RWPE2 (cell line): Measurements from ENCODE around the gene STK32C.

Source experiments
- ATAC-seq: fragments of 200-7000 bp; cut with Tn5 transposase; 3 replicates; pipeline ENCODE4 v1.9.1; 2021; ENCODE audit warnings: low read depth
- DNase-seq: peaks from one replicate; pipeline ENCODE4 v3.0.0-alpha.2; 2020; ENCODE audit warnings: low spot score
- H3K27ac ChIP-seq: fragments of 450-650 bp; 2 replicates; pipeline ENCODE4 v1.5.1; 2017; ENCODE audit warnings: mild to moderate bottlenecking; ENCODE audit not compliant: poor library complexity, severe bottlenecking
- H3K27me3 ChIP-seq: fragments of 250-450 bp; sonication (Bioruptor Pico); 2 replicates; pipeline ENCODE4 v1.5.1; 2021; ENCODE audit warnings: mild to moderate bottlenecking, moderate library complexity; ENCODE audit not compliant: insufficient read depth, poor library complexity, severe bottlenecking
- H3K36me3 ChIP-seq: fragments of 250-450 bp; sonication (Bioruptor Pico); 2 replicates; pipeline ENCODE4 v1.5.1; 2020; ENCODE audit warnings: low read depth, mild to moderate bottlenecking, moderate library complexity
- H3K4me1 ChIP-seq: fragments of 250-450 bp; sonication (Bioruptor Pico); 2 replicates; pipeline ENCODE4 v1.5.1; 2021; ENCODE audit warnings: mild to moderate bottlenecking, moderate library complexity; ENCODE audit not compliant: insufficient read depth, poor library complexity, severe bottlenecking
- H3K4me3 ChIP-seq: fragments of 250-450 bp; sonication (Bioruptor Pico); 2 replicates; pipeline ENCODE4 v1.5.1; 2021; ENCODE audit warnings: mild to moderate bottlenecking, moderate library complexity; ENCODE audit not compliant: severe bottlenecking
- H3K9me3 ChIP-seq: fragments of 250-450 bp; sonication (Bioruptor Pico); 2 replicates; pipeline ENCODE4 v1.5.1; 2021; ENCODE audit warnings: mild to moderate bottlenecking, moderate library complexity; ENCODE audit not compliant: severe bottlenecking
- CTCF ChIP-seq: fragments of 450-650 bp; IDR thresholded peaks from one replicate; pipeline ENCODE4 v1.5.1; 2017; ENCODE audit warnings: mild to moderate bottlenecking, moderate library complexity; ENCODE audit not compliant: poor library complexity, severe bottlenecking

The STK32C gene

GRCh38 chr10:132292287-132293200 is 15.2 kb downstream of the STK32C start:
- Histone ChIP-seq H3K4me3 (no peak overlapping the region), H3K36me3 (no peaks in the 10 kb centered on the region), H3K9me3 (no peaks in the 10 kb centered on the region), H3K4me1 (no peaks in the 10 kb centered on the region), H3K27ac (no peak overlapping the region), H3K27me3 (no peaks in the 10 kb centered on the region)
- DNase-seq, result peak; percentile 45
- ATAC-seq, result no peak
- no peak for TF ChIP-seq CTCF

DNA sequence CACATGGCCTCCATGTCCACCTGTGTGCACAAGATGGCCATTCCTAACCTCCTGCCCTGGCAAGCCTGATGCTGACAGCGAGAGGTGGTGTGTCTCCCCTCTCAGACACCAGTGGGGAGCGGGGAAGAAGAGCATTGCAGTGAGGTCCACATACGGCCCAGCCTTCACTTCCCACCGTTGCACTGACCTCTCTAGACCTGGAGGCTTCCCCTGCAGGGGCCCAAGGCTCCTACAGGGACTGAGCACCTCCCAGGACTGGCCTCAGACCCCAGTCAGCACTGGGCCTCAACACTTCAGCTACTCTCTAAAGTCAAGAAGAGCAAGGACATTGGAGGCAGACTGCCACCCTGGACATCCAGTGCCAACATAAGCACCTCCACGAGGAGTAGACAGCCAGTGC is 15.9 kb downstream of the STK32C start:
- Histone ChIP-seq H3K4me1 (no peaks in the 10 kb centered on the region), H3K36me3 (no peaks in the 10 kb centered on the region), H3K9me3 (no peaks in the 10 kb centered on the region), H3K27me3 (no peaks in the 10 kb centered on the region), H3K27ac (no peak overlapping the region), H3K4me3 (no peak overlapping the region)
- no peak for TF ChIP-seq CTCF
- peak; percentile 32 for DNase-seq
- no peak for ATAC-seq

DNA sequence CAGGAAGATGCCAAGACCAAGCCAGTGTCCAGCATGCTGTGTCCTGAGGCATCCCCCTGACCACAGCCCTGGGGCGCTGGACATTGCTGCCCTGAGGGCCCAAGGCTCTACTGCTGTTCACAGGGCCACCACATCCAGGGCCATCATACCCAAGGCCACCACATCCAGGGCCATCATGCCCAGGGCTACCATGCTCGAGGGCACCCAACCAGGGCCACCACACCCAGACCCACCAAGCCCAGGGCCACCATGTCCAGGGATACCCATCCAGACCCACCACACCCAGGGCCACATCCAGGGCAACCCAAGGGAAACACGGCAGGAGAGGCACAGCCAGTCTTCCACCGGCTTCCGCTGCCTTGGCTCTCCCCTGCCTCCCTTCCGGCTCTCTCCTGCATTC is 17.1 kb downstream of the STK32C start:
- no peaks in the 10 kb centered on the region for H3K27me3 ChIP-seq
- no peak for TF ChIP-seq CTCF
- H3K36me3 ChIP-seq, result no peaks in the 10 kb centered on the region
- H3K27ac ChIP-seq, result no peak overlapping the region
- peak; percentile 45 for DNase-seq
- H3K4me3 ChIP-seq, result no peak overlapping the region
- ATAC-seq, result no peak; the same call in 2 of the 3 replicates
- H3K9me3 ChIP-seq, result no peaks in the 10 kb centered on the region
- no peaks in the 10 kb centered on the region for H3K4me1 ChIP-seq

DNA sequence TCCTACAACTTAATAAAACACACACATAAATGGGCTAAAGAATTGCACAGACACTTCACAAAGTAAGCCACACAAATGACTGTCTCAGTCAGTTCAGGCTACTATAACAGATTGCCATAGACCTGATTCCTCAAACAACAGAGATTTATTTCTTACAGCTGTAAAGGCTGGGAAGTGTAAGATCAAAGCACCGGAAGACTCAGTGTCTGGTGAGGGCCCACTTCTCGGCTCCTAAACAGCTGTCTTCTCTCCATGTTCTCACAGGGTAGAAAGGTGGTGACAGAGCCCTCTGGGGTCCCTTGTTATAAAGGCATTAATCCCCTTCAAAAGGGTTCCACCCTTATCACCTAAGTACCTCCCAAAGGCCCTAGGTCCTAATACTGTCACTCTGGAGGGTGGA is 18.3 kb downstream of the STK32C start:
- H3K27ac ChIP-seq, result no peak overlapping the region
- no peaks in the 10 kb centered on the region for H3K9me3 ChIP-seq
- no peak overlapping the region for H3K4me3 ChIP-seq
- no peak for ATAC-seq
- DNase-seq, result no peak
- no peaks in the 10 kb centered on the region for H3K4me1 ChIP-seq
- no peaks in the 10 kb centered on the region for H3K36me3 ChIP-seq
- no peak for TF ChIP-seq CTCF
- H3K27me3 ChIP-seq, result no peaks in the 10 kb centered on the region
